Superior temporal gyrus (tissue), 1 donor: Measurements from ENCODE around the gene LAMP5.

Source experiments
- DNase-seq: peaks from one replicate; pipeline ENCODE4 v3.0.0-alpha.2; 2016; ENCODE audit errors: extremely low spot score

Gene LAMP5

GRCh38 chr20:9535449-9535848, 21.1 kb downstream of the LAMP5 start:
- no peak for DNase-seq

- no peak for DNase-seq
These were observed 28.8 kb downstream of the LAMP5 start for GRCh38 chr20:9543214-9543613.

GRCh38 chr20:9550283-9550682, 35.9 kb downstream of the LAMP5 start:
- DNase-seq: no peak

- peak; percentile 34 for DNase-seq
These were observed 36.5 kb downstream of the LAMP5 start for GRCh38 chr20:9550871-9551270.

- no peak for DNase-seq
These were observed 37.6 kb downstream of the LAMP5 start for GRCh38 chr20:9551808-9552550.

GRCh38 chr20:9555781-9556180, 41.4 kb downstream of the LAMP5 start:
- DNase-seq: no peak

- DNase-seq: no peak
These were observed 43.0 kb downstream of the LAMP5 start for GRCh38 chr20:9557411-9557810.

- DNase-seq: no peak
These were observed 51.6 kb downstream of the LAMP5 start for GRCh38 chr20:9565910-9566550.

- DNase-seq: no peak
These were observed 52.6 kb downstream of the LAMP5 start for GRCh38 chr20:9566977-9567376.

GRCh38 chr20:9570612-9571011, 56.2 kb downstream of the LAMP5 start:
- DNase-seq: no peak

GRCh38 chr20:9571783-9572182, 57.4 kb downstream of the LAMP5 start:
- DNase-seq: no peak

- peak; percentile 22 for DNase-seq
These were observed 58.3 kb downstream of the LAMP5 start for GRCh38 chr20:9572670-9573069.

- DNase-seq: peak; percentile 28
These were observed 59.2 kb downstream of the LAMP5 start for GRCh38 chr20:9573335-9574151.

GRCh38 chr20:9574181-9574580, 59.8 kb downstream of the LAMP5 start:
- no peak for DNase-seq

GRCh38 chr20:9574776-9575175, 60.4 kb downstream of the LAMP5 start:
- DNase-seq: no peak

GRCh38 chr20:9575836-9576235, 61.4 kb downstream of the LAMP5 start:
- no peak for DNase-seq

- DNase-seq: no peak
These were observed 62.3 kb downstream of the LAMP5 start for GRCh38 chr20:9576695-9577094.

- no peak for DNase-seq
These were observed 63.0 kb downstream of the LAMP5 start for GRCh38 chr20:9577397-9577796.

GRCh38 chr20:9578594-9578993, 64.2 kb downstream of the LAMP5 start:
- no peak for DNase-seq
